T-helper 2 cell treated with Interferon-gamma antibody and Interleukin-4, amounts not matched to agents 5 μg/mL and 100 μg/mL, for 36 hours (primary cell): ENCODE results near the gene CPO.
"Not testable (repeated sequence)": the region's sequence is repeated elsewhere in the genome, so short reads cannot be mapped to it uniquely, and the experiment has no call there.

Experiments
- DNase-seq: peaks from one replicate; pipeline ENCODE4 v3.0.0; 2021; ENCODE audit warnings: low spot score
- H3K27ac Mint-ChIP-seq: one replicate; pipeline ENCODE4 v1.8.0; 2021; ENCODE audit warnings: mild to moderate bottlenecking, mixed read lengths
- H3K27me3 Mint-ChIP-seq: one replicate; pipeline ENCODE4 v1.8.0; 2021; ENCODE audit warnings: low read depth, mixed read lengths
- H3K36me3 Mint-ChIP-seq: one replicate; pipeline ENCODE4 v1.8.0; 2021; ENCODE audit warnings: low read depth, mixed read lengths
- H3K4me1 Mint-ChIP-seq: one replicate; pipeline ENCODE4 v1.8.0; 2021; ENCODE audit warnings: low read depth, mixed read lengths
- H3K4me3 Mint-ChIP-seq: one replicate; pipeline ENCODE4 v1.8.0; 2022; ENCODE audit warnings: mild to moderate bottlenecking, moderate library complexity, mixed read lengths
- H3K9me3 Mint-ChIP-seq: one replicate; pipeline ENCODE4 v1.8.0; 2021; ENCODE audit warnings: mixed read lengths

The CPO gene

GRCh38 chr2:206939340-206939739 lies at the start of gene CPO:
Gene CPO, plus strand, starts transcription at chr2:206939518. Its CDS starts 82 bp downstream, at chr2:206939600.
- no peaks in the 10 kb centered on the region for H3K9me3 Mint-ChIP-seq
- no peak within 1 kb of the TSS for H3K27ac Mint-ChIP-seq
- no peaks in the 10 kb centered on the region for H3K4me1 Mint-ChIP-seq
- no peak for DNase-seq
- H3K27me3 Mint-ChIP-seq: peaks cover 6% of the 10 kb centered on the region
- no peaks in the 10 kb centered on the region for H3K36me3 Mint-ChIP-seq
- H3K4me3 Mint-ChIP-seq: no peak within 1 kb of the TSS

- no peaks in the 10 kb centered on the region for H3K4me1 Mint-ChIP-seq
- DNase-seq: no peak
- no peaks in the 10 kb centered on the region for H3K36me3 Mint-ChIP-seq
- H3K27ac Mint-ChIP-seq: no peak overlapping the region
- H3K27me3 Mint-ChIP-seq: peaks cover 18% of the 10 kb centered on the region
- no peak overlapping the region for H3K4me3 Mint-ChIP-seq
- H3K9me3 Mint-ChIP-seq: no peaks in the 10 kb centered on the region
Measured at GRCh38 chr2:206890179-206890578, 49.1 kb upstream of the CPO start.

- H3K27me3 Mint-ChIP-seq: peaks cover 17% of the 10 kb centered on the region
- no peaks in the 10 kb centered on the region for H3K9me3 Mint-ChIP-seq
- no peak overlapping the region for H3K27ac Mint-ChIP-seq
- no peaks in the 10 kb centered on the region for H3K36me3 Mint-ChIP-seq
- no peaks in the 10 kb centered on the region for H3K4me1 Mint-ChIP-seq
- DNase-seq: no peak
- H3K4me3 Mint-ChIP-seq: no peak overlapping the region
Measured at GRCh38 chr2:206890926-206891325, 48.4 kb upstream of the CPO start.

GRCh38 chr2:206915121-206915520 lies 24.2 kb upstream of the CPO start:
- H3K27me3 Mint-ChIP-seq: peaks cover 12% of the 10 kb centered on the region
- H3K4me3 Mint-ChIP-seq: no peak overlapping the region
- peaks cover 4% of the 10 kb centered on the region for H3K9me3 Mint-ChIP-seq
- H3K36me3 Mint-ChIP-seq: no peaks in the 10 kb centered on the region
- DNase-seq: peak; percentile 15
- H3K27ac Mint-ChIP-seq: no peak overlapping the region
- H3K4me1 Mint-ChIP-seq: no peaks in the 10 kb centered on the region

GRCh38 chr2:206918263-206918662 lies 21.1 kb upstream of the CPO start:
- H3K4me3 Mint-ChIP-seq: no peak overlapping the region
- peaks cover 4% of the 10 kb centered on the region for H3K9me3 Mint-ChIP-seq
- H3K36me3 Mint-ChIP-seq: no peaks in the 10 kb centered on the region
- no peaks in the 10 kb centered on the region for H3K4me1 Mint-ChIP-seq
- H3K27ac Mint-ChIP-seq: no peak overlapping the region
- H3K27me3 Mint-ChIP-seq: peaks cover 12% of the 10 kb centered on the region
- DNase-seq: no peak

GRCh38 chr2:206920310-206920709 lies 19.0 kb upstream of the CPO start:
- no peak overlapping the region for H3K27ac Mint-ChIP-seq
- DNase-seq: no peak
- no peak overlapping the region for H3K4me3 Mint-ChIP-seq
- no peaks in the 10 kb centered on the region for H3K4me1 Mint-ChIP-seq
- H3K36me3 Mint-ChIP-seq: no peaks in the 10 kb centered on the region
- H3K27me3 Mint-ChIP-seq: peaks cover 12% of the 10 kb centered on the region
- no peaks in the 10 kb centered on the region for H3K9me3 Mint-ChIP-seq

GRCh38 chr2:206920951-206921350 lies 18.4 kb upstream of the CPO start:
- no peak overlapping the region for H3K4me3 Mint-ChIP-seq
- H3K36me3 Mint-ChIP-seq: no peaks in the 10 kb centered on the region
- H3K9me3 Mint-ChIP-seq: no peaks in the 10 kb centered on the region
- DNase-seq: no peak
- H3K27ac Mint-ChIP-seq: no peak overlapping the region
- H3K27me3 Mint-ChIP-seq: peaks cover 12% of the 10 kb centered on the region
- no peaks in the 10 kb centered on the region for H3K4me1 Mint-ChIP-seq

- Mint-ChIP-seq H3K4me1 (no peaks in the 10 kb centered on the region), H3K27ac (no peak overlapping the region), H3K27me3 (peaks cover 12% of the 10 kb centered on the region), H3K36me3 (no peaks in the 10 kb centered on the region), H3K9me3 (no peaks in the 10 kb centered on the region), H3K4me3 (no peak overlapping the region)
- DNase-seq: no peak
Measured at GRCh38 chr2:206921529-206921928, 17.8 kb upstream of the CPO start.

GRCh38 chr2:206935991-206936842 lies 3.1 kb upstream of the CPO start:
- Mint-ChIP-seq H3K4me3 (no peak overlapping the region), H3K4me1 (no peaks in the 10 kb centered on the region), H3K27ac (no peak overlapping the region)

GRCh38 chr2:206936843-206937230 lies 2.5 kb upstream of the CPO start:
- Mint-ChIP-seq H3K27ac (no peak overlapping the region), H3K4me3 (no peak overlapping the region), H3K9me3 (no peaks in the 10 kb centered on the region), H3K4me1 (no peaks in the 10 kb centered on the region), H3K27me3 (peaks cover 4% of the 10 kb centered on the region), H3K36me3 (no peaks in the 10 kb centered on the region)
- DNase-seq: no peak

More at GRCh38 chr2:206935991-206936842, 3.1 kb upstream of the CPO start:
- DNase-seq: no peak
- no peaks in the 10 kb centered on the region for H3K36me3 Mint-ChIP-seq
- H3K27me3 Mint-ChIP-seq: peaks cover 4% of the 10 kb centered on the region
- no peaks in the 10 kb centered on the region for H3K9me3 Mint-ChIP-seq

- no peak for DNase-seq
- H3K4me3 Mint-ChIP-seq: no peak overlapping the region
- H3K4me1 Mint-ChIP-seq: no peaks in the 10 kb centered on the region
- H3K9me3 Mint-ChIP-seq: no peaks in the 10 kb centered on the region
- H3K36me3 Mint-ChIP-seq: no peaks in the 10 kb centered on the region
- peaks cover 4% of the 10 kb centered on the region for H3K27me3 Mint-ChIP-seq
- no peak overlapping the region for H3K27ac Mint-ChIP-seq
Measured at GRCh38 chr2:206937555-206937954, 1.8 kb upstream of the CPO start.

GRCh38 chr2:206940546-206940945 lies 1.2 kb downstream of the CPO start:
- Mint-ChIP-seq H3K36me3 (no peaks in the 10 kb centered on the region), H3K9me3 (no peaks in the 10 kb centered on the region), H3K27me3 (peaks cover 6% of the 10 kb centered on the region), H3K27ac (no peak overlapping the region), H3K4me3 (no peak overlapping the region), H3K4me1 (no peaks in the 10 kb centered on the region)
- DNase-seq: no peak

- no peaks in the 10 kb centered on the region for H3K4me1 Mint-ChIP-seq
- DNase-seq: no peak
- H3K9me3 Mint-ChIP-seq: peaks cover 9% of the 10 kb centered on the region
Measured at GRCh38 chr2:206942592-206943478, 3.5 kb downstream of the CPO start.

GRCh38 chr2:206953404-206953803 lies 14.1 kb downstream of the CPO start:
- H3K4me1 Mint-ChIP-seq, H3K4me3 Mint-ChIP-seq, DNase-seq, H3K36me3 Mint-ChIP-seq, H3K27ac Mint-ChIP-seq, H3K27me3 Mint-ChIP-seq: not testable (repeated sequence)
- peaks cover 21% of the 10 kb centered on the region for H3K9me3 Mint-ChIP-seq

More at GRCh38 chr2:206942592-206943478, 3.5 kb downstream of the CPO start:
- H3K27ac Mint-ChIP-seq: no peak overlapping the region
- H3K27me3 Mint-ChIP-seq: peaks cover 4% of the 10 kb centered on the region
- no peak overlapping the region for H3K4me3 Mint-ChIP-seq
- H3K36me3 Mint-ChIP-seq: no peaks in the 10 kb centered on the region
